HG03439 (cell line): ENCODE results near the gene SLC16A4.
"Not testable (repeated sequence)": the region's sequence is repeated elsewhere in the genome, so short reads cannot be mapped to it uniquely, and the experiment has no call there.

ENCODE experiments used
- ATAC-seq: cut with Tn5 transposase; IDR thresholded peaks from one replicate; pipeline ENCODE4 v1.9.1; 2021; ENCODE audit warnings: mild to moderate bottlenecking, moderate library complexity; ENCODE audit not compliant: unreplicated experiment

The SLC16A4 gene

GRCh38 chr1:110390692-110391245 lies at the start of gene SLC16A4:
Gene SLC16A4 (minus strand): TSS chr1:110391026. CDS start chr1:110389323, 1,703 bp downstream.
- ATAC-seq: no peak

GRCh38 chr1:110439873-110440272 lies 49.0 kb upstream of the SLC16A4 start:
- not testable (repeated sequence) for ATAC-seq

DNA sequence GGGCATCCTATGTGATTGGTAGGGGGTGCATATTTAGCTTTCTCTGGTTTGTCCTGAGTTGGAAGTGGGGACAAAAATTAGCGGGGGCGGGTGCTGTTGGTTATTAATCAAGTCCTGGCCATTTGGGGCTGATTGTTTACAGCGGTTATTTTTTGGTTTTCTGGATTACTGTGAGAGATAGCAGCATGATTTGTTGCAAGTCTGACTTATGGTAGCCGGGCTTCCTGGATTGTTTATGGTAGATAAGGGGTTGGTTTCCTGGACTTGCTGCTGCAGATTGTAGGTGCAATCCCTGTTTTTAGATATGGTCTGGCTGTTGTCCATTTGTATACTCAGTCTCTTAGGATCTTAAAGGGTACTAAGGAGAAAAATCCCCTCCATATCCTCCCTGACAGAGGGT lies 48.1 kb upstream of the SLC16A4 start:
- no peak for ATAC-seq

DNA sequence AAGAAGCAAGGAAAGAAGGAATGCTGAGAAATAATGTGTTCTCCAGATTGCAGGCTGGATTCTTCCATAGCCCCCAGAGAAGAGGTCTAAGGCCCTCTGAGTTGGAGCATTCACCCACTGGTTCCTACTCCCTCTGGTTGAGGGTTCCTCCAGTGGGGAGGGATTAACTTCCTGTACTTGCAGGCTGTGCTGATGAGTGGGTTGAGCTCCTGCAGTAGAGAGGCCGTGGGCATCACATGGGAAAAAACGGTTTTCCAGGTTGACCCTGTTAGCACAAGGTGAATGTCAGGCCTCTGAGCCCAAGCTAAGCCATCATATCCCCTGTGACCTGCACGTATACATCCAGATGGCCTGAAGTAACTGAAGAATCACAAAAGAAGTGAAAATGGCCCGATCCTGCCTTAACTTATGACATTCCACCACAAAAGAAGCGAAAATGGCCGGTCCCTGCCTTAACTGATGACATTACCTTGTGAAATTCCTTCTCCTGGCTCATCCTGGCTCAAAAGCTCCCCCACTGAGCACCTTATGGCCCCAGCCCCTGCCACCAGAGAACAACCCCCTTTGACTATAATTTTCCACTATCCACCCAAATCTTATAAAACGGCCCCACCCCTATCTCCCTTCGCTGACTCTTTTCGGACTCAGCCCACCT lies 46.9 kb upstream of the SLC16A4 start:
- ATAC-seq: not testable (repeated sequence)

GRCh38 chr1:110436635-110437034 lies 45.8 kb upstream of the SLC16A4 start:
- no peak for ATAC-seq

DNA sequence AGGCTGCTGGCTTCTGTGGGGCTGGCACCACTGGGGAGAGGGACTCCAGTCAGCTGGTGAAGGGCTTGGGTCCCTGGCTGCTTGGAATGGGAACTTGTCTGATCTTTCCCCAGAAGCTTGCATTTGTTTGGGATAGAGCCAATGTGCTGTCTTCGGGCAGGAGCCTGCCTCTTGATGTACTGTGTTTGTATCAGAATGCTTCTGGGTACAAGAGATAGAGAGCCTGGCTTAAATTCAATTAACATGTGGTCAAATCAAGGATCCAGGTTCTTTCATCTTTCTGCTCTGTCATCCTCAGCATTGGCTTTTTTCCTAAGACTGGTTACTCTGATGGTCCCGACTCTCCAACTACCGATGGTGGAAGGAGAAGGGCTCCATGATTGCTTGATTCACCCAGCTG lies 44.1 kb upstream of the SLC16A4 start:
- no peak for ATAC-seq

GRCh38 chr1:110433803-110434202 lies 43.0 kb upstream of the SLC16A4 start:
- ATAC-seq: no peak

DNA sequence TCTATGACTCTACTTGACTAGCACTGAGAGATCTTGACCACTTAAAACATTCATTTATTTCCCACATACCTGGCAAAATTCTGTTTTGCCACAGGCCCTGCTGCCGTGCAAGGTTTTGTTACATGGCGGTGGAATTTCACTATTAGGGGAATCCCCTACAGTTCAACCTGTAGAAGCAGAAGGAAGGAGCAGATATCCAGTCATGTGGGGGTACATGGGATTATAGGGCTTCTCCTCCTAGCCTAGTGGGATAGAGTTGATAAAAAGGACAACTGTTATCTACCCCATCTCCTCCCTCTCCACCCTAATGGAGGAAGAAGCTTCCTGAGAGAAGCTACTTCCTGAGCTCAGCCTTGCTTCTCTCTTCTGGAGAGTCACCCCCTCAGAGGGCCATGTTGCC lies 42.4 kb upstream of the SLC16A4 start:
- no peak for ATAC-seq

DNA sequence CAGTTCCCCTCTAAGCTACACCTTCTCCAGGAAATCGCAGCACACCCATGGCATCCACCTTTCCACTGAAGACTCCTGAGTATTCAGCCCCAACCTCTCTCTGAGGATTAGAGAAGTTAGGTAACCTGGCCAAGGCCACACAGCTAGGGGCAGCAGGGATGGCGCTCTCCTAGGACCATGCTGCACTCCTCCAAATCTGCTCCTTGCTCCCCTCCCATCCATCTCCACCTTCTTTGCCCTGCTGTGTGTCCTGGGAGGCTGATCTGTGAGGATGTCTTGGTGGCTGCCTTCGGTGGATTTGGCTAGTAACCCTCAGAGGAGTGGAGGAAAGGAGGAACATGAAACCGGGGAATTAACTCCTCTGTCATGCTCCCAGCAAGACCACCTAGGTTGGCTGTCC lies 40.1 kb upstream of the SLC16A4 start:
- no peak for ATAC-seq

GRCh38 chr1:110430366-110430765 lies 39.5 kb upstream of the SLC16A4 start:
- no peak for ATAC-seq

DNA sequence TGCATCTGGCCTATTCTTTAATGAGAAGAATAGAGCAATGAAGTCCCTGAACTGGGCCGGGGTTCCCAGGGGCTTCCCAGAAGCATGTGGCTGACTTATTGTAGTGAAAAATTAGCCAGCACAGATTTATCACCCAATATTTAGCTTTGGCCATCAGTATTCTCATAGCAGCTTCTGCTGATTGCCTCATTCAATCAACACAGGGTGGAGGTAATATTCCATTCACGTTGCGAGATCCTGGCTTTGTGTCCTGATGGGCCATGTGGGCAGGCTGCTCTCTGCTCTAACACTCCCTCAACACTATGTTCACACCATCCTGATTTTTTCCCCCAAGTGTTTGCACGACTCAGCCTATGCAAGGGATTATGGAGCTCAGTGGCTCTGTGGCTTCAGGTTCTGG lies 38.1 kb upstream of the SLC16A4 start:
- no peak for ATAC-seq

DNA sequence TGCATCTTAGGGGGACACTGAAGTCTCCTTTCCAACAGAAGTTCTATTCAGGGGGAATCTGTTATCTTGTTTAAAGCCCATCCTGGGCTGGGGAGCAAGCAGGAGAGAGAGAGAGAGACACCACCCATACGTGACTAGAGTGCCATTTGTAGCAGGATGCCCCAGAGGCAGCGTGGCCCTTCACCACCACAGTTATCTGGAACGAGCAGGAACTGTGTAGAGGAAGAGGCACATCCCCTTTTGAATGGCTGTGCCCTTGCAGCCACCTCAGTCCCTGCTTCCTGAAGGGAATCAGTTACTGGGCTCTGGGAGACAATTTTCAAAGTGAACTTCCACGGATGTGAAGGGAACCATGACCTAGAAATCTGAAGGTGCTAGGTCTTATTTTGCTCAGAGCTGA lies 36.0 kb upstream of the SLC16A4 start:
- ATAC-seq: no peak

DNA sequence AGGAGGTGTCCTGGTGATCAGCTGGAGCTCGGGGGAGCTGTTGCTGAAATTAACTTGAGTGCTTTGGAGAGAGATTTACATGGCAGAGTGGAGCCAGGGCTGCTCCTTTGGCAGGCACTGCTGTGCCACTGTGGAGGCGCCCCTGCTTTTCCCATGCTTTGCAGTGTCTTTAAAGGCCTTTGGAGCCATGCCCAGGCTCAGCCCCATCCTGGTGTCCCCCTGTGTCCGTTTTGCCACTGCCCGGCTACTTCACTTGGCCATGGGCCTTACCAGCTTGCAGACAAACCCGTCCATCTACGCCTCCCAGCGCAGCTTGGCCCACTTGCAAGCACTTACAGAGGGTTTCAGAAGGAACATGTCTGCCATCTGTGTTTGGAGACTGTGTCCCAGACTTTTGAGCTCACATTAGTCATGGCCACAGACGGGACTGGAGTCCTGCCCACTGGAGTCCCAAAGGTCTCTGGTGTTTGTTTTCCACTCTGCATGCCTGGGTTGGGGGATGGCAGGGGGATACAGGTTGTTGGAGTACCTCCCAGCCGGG lies 34.9 kb upstream of the SLC16A4 start:
- ATAC-seq: no peak

GRCh38 chr1:110424699-110425611 lies 34.1 kb upstream of the SLC16A4 start:
- no peak for ATAC-seq

DNA sequence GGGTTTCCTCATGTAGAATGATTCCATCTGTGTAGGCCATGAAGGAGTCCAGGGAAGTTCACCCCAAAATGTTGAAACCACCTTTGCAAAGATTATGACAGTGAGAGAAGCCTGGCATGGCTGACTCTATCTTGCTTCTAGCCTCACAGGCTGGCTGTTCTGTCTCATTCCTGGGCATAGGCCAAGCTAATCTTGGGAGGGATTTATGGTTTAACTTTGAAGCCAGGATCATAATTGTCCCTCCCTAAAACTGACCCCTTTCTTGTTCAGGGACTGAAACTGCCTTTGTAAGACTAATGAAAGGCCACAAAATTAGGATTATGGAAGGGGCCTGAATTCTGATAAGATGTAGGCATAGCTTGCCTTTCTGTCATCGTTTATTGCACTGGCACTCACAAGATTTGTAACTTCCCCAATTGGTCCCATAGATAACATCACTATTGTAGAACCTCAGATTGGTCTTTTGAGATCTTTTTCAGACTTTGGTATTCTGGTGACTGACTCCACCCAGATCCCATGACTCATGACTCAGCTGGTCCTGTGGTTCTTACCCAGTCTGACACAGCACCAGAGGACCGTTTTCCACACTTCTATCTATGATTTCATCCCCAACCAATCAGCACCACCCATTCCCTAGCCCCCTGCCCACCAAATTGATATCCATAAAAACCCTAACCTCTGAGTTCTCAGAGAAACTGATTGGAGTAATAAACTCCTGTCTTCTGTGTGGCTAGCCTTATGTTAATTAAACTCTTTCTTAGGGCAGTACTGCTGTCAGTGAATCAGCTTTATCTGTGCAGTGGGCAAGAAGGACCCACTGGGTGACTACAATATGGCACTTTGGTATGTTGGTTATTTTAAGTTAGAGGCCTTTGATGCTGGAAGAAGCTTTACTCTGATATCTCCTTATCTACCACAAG lies 30.3 kb upstream of the SLC16A4 start:
- no peak for ATAC-seq

DNA sequence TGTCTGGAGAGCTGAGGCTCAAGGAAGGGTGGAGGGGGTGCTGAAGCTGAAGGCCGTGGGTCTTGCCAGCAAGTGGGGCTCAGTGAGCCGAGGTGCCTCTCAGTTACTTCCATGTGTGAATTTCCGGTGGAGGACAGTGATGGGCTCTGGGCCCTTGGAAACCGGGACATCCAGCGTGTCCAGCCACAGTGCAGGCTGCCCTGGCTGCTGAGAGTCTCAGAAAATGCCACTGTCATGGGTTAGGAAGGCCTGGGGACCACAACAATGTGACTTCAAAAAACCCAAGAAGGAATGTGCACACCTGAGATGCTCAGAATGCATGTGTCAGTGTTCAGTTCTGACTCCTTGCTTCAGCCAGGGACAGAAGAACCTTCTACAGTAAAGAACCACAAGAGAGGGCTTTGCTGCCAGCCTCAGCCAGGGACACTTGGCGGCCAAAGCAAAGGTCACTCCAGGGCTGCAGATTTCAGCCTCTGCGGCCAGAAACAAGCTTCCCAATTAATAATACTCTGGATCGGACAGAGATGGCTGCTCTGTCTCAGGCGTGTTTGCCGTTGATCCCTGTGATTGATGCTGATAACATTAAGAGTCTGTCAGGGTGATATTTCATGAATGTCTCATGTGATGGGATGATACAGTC lies 29.3 kb upstream of the SLC16A4 start:
- ATAC-seq: no peak

- ATAC-seq: no peak
These were observed 27.9 kb upstream of the SLC16A4 start for GRCh38 chr1:110418729-110419128.

- ATAC-seq: not testable (repeated sequence)
These were observed 22.2 kb upstream of the SLC16A4 start for GRCh38 chr1:110413045-110413444.

- ATAC-seq: no peak
These were observed 21.8 kb upstream of the SLC16A4 start for GRCh38 chr1:110412576-110412975.

DNA sequence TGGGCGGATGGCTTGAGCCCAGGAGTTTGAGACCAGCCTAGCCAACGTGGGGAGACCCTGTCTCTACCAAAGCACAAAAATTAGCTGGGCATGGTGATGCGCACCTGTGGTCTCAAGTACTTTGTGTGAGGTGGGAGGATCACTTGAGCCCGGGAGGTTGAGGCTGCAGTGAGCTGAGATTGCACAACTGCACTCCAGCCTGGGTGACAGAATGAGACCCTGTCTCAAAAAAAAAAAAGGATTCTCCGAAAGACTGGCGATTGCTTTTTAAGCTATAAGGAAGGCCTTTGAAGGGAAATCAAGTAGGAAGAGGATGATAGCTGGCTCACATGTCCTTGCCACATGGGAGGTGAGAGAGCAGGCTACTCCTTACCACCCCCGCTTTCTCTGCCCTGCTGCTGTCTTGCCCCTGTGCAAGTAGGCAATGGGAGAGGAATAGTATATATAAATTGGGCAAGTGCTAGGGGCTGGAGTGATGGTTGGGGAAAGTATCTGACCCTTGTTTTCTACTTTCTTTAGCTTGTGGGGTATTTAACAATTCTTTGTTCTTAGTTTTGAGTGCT lies 20.4 kb upstream of the SLC16A4 start:
- no peak for ATAC-seq
